Endothelial cell of umbilical vein (primary cell): ENCODE results near the gene ZNF385B. TPM values are rescaled to one million over a fixed set of nuclear protein-coding genes. Genes with fewer than 3 reads are reported as not detected.

Source experiments
- BruUV-seq: library from RNA; stranded (reverse); fragments of 400-500 nt; replicated peaks from 2 replicates; lab custom pipeline; 2021; lab: Mats Ljungman, UMichigan
- CTCF ChIA-PET: fragments of 300-600, 350-600 bp; sonication (Branson Sonifier 250); formaldehyde crosslinking; loops from one replicate; lab custom pipeline; 2021; ENCODE audit warnings: antibody characterized with exemption, inconsistent platforms; lab: Charles Lee
- POLR2A ChIA-PET: fragments of 300-600, 350-600 bp; sonication (Branson Sonifier 250); formaldehyde crosslinking; loops from one replicate; lab custom pipeline; 2021; ENCODE audit warnings: antibody characterized with exemption, inconsistent platforms; lab: Charles Lee
- DNase-seq: peaks from one replicate; pipeline ENCODE4 v3.0.0-alpha.2; 2011; ENCODE audit warnings: low read depth, low spot score
- FAIRE-seq: peaks from 2 replicates; lab custom pipeline; 2011; peaks lifted over from hg19 to GRCh38; lab: Jason Lieb, UNC
- H2AFZ ChIP-seq: 2 replicates; pipeline ENCODE4 v1.6.0; 2012; ENCODE audit warnings: low read depth, low read length, control low read depth, inconsistent platforms
- H3K27ac ChIP-seq: 2 replicates; pipeline ENCODE4 v1.5.1; 2011; ENCODE audit warnings: low read depth, mild to moderate bottlenecking, control low read depth, low read length, moderate library complexity; ENCODE audit not compliant: insufficient read depth
- H3K27me3 ChIP-seq, 2 experiments: 2 replicates each; pipeline versions ENCODE4 v1.6.0 to v1.6.1; 2011; ENCODE audit warnings: low read length in 2 of 2, mixed read lengths in 1 of 2; ENCODE audit not compliant: control insufficient read depth in 2 of 2, insufficient read depth in 2 of 2
- H3K36me3 ChIP-seq, 2 experiments: 2 replicates in 1 of 2; 3 replicates in 1 of 2; pipeline ENCODE4 v1.5.1; 2011; ENCODE audit warnings: low read length in 2 of 2, mild to moderate bottlenecking in 1 of 2, moderate library complexity in 1 of 2; ENCODE audit not compliant: control insufficient read depth in 2 of 2, insufficient read depth in 2 of 2; ENCODE audit errors: extremely low read depth in 1 of 2
- H3K4me1 ChIP-seq: 3 replicates; pipeline ENCODE4 v1.5.1; 2011; ENCODE audit warnings: mild to moderate bottlenecking, low read length; ENCODE audit not compliant: control insufficient read depth, insufficient read depth; ENCODE audit errors: extremely low read depth
- H3K4me2 ChIP-seq: 2 replicates; pipeline ENCODE4 v1.6.1; 2011; ENCODE audit warnings: low read length, control low read depth, mixed read lengths; ENCODE audit not compliant: insufficient read depth
- H3K4me3 ChIP-seq, 3 experiments: fragments of 200-600 bp in 1 of 3; sonication (generic), shearing (Covaris generic) in 1 of 3; replicated peaks in 1 of 3; 2 replicates each; pipeline ENCODE4 v1.5.1; 2011 to 2016; ENCODE audit warnings: control low read depth in 3 of 3, low read length in 3 of 3, mild to moderate bottlenecking in 2 of 3, inconsistent platforms in 1 of 3, low read depth in 1 of 3, moderate library complexity in 1 of 3; ENCODE audit not compliant: insufficient read depth in 1 of 3
- H3K79me2 ChIP-seq: 2 replicates; pipeline ENCODE4 v1.6.0; 2012; ENCODE audit warnings: low read length, inconsistent platforms; ENCODE audit not compliant: control insufficient read depth, insufficient read depth
- H3K9ac ChIP-seq: replicated peaks from 2 replicates; pipeline ENCODE3; 2011; ENCODE audit warnings: low read length, control low read depth; ENCODE audit not compliant: insufficient read depth; ENCODE audit errors: extremely low read depth
- H3K9me1 ChIP-seq: replicated peaks from 3 replicates; pipeline ENCODE4 v1.6.0; 2011; ENCODE audit warnings: mild to moderate bottlenecking, low read length; ENCODE audit not compliant: control insufficient read depth, insufficient read depth; ENCODE audit errors: extremely low read depth
- H3K9me3 ChIP-seq: replicated peaks from 2 replicates; pipeline ENCODE4 v1.5.1; 2012; ENCODE audit warnings: low read length, inconsistent platforms; ENCODE audit not compliant: control insufficient read depth, insufficient read depth
- H4K20me1 ChIP-seq: replicated peaks from 2 replicates; pipeline ENCODE3; 2011; ENCODE audit warnings: mild to moderate bottlenecking, low read length; ENCODE audit not compliant: control insufficient read depth, insufficient read depth; ENCODE audit errors: extremely low read depth
- CTCF ChIP-seq, 2 donors: IDR thresholded peaks; 1 replicate in 1 of 2; 2 replicates in 1 of 2; pipeline ENCODE4 v1.5.1; 2011; ENCODE audit warnings: low read length in 2 of 2, mild to moderate bottlenecking in 2 of 2, moderate library complexity in 2 of 2, control low read depth in 1 of 2, inconsistent platforms in 1 of 2, low read depth in 1 of 2; ENCODE audit not compliant: insufficient read depth in 1 of 2; ENCODE audit errors: extremely low read depth in 1 of 2
- EZH2 ChIP-seq: IDR thresholded peaks from 2 replicates; pipeline ENCODE4 v1.6.1; 2012; ENCODE audit warnings: borderline replicate concordance, low read depth, mild to moderate bottlenecking, moderate library complexity, low read length, inconsistent platforms; ENCODE audit not compliant: severe bottlenecking
- JUN ChIP-seq: IDR thresholded peaks from 2 replicates; pipeline ENCODE4 v1.6.1; 2011; ENCODE audit warnings: borderline replicate concordance, low read depth; ENCODE audit not compliant: insufficient read length, insufficient read depth
- MAX ChIP-seq: IDR thresholded peaks from 2 replicates; pipeline ENCODE4 v1.6.1; 2011; ENCODE audit not compliant: insufficient read depth, insufficient read length
- MYC ChIP-seq: IDR thresholded peaks from one replicate; pipeline ENCODE4 v1.6.1; 2011; ENCODE audit warnings: mild to moderate bottlenecking, low read depth, low read length
- POLR2AphosphoS5 ChIP-seq: IDR thresholded peaks from 2 replicates; pipeline ENCODE4 v1.6.1; 2012; ENCODE audit warnings: low read depth, mild to moderate bottlenecking, control low read depth, low read length, moderate library complexity; ENCODE audit not compliant: insufficient read depth
- dilution Hi-C: fragments of 300-500 bp; cut with MboI; formaldehyde crosslinking; loops from one replicate; pipeline ENCODE4 v1.15.0; 2019; ENCODE audit warnings: low sequenced_read_pairs; ENCODE audit not compliant: extremely low pct_ligation_motif_present
- intact Hi-C: fragments of 100-400 bp; cut with micrococcal nuclease; formaldehyde crosslinking; loops from one replicate; pipeline ENCODE4 v1.10.0; 2022
- polyA plus RNA-seq, 4 experiments: library from polyadenylated mRNA; depleted of rRNA in 3 of 4; stranded (reverse) in 3 of 4; unstranded in 1 of 4; fragments of >200 nt; gene quantifications; 2 replicates each; pipeline versions ENCODE4 v1.2.1 to v1.2.3, GENCODE V29; 2011 to 2012; ENCODE audit warnings: missing spikeins in 1 of 4
- total RNA-seq: library from RNA; stranded (reverse); gene quantifications from 2 replicates; pipeline ENCODE4 v1.2.3, GENCODE V29; 2021

The ZNF385B gene
- total and polyA plus RNA-seq, 2 donors (not counting 3 experiments of a cell fraction or from before 2014, with no cell fraction given): not detected

GRCh38 chr2:179560257-179560735, 301.1 kb downstream of the ZNF385B start:
- Histone ChIP-seq H3K4me1 (no peaks in the 10 kb centered on the region), H2AFZ (no peak overlapping the region), H3K27ac (no peak overlapping the region), H3K4me2 (no peak overlapping the region), H3K9ac (no peak overlapping the region), H3K36me3 (no peaks in the 10 kb centered on the region), H3K9me3 (no peaks in the 10 kb centered on the region), H4K20me1 (no peaks in the 10 kb centered on the region), H3K4me3 (no peak overlapping the region), H3K79me2 (no peaks in the 10 kb centered on the region), H3K27me3 (no peaks in the 10 kb centered on the region), H3K9me1 (no peaks in the 10 kb centered on the region)
- no TSS peak for BruUV-seq
- intact Hi-C loops (no loop called here), dilution Hi-C loops (no loop called here)
- no peak for DNase-seq
- CTCF ChIA-PET: no interaction called here
- FAIRE-seq: no peak
- no peak for TF ChIP-seq MYC
- no peak for TF ChIP-seq EZH2
- TF ChIP-seq CTCF (IDR thresholded peaks at IDR 0.05; ENCODE audit: extremely low read depth in 1 of 2, insufficient read depth in 1 of 2, low read depth in 1 of 2, low read length in 2 of 2): no peak
- TF ChIP-seq JUN: no peak
- POLR2A ChIA-PET: no interaction called here

- DNase-seq (no peak), FAIRE-seq (no peak)
- dilution Hi-C loops: no loop called here
- POLR2A ChIA-PET: no interaction called here
- TF ChIP-seq POLR2AphosphoS5 (no peak), MAX (no peak)
- no peak overlapping the region for H3K4me3 ChIP-seq
- no peaks in the 10 kb centered on the region for H3K4me1 ChIP-seq
- no peaks in the 10 kb centered on the region for H3K9me3 ChIP-seq
- intact Hi-C loops: no loop called here
- H4K20me1 ChIP-seq: no peaks in the 10 kb centered on the region
- H3K4me2 ChIP-seq: no peak overlapping the region
- H2AFZ ChIP-seq: no peak overlapping the region
- CTCF ChIA-PET: no interaction called here
- BruUV-seq: no TSS peak
- no peak overlapping the region for H3K27ac ChIP-seq
- H3K27me3 ChIP-seq: no peaks in the 10 kb centered on the region
- no peaks in the 10 kb centered on the region for H3K9me1 ChIP-seq
- no peaks in the 10 kb centered on the region for H3K36me3 ChIP-seq
- no peak overlapping the region for H3K9ac ChIP-seq
- H3K79me2 ChIP-seq: no peaks in the 10 kb centered on the region
Measured at GRCh38 chr2:179559108-179559806, 302.2 kb downstream of the ZNF385B start.
